Measurements from ENCODE around the gene ALPK3.

DNA sequence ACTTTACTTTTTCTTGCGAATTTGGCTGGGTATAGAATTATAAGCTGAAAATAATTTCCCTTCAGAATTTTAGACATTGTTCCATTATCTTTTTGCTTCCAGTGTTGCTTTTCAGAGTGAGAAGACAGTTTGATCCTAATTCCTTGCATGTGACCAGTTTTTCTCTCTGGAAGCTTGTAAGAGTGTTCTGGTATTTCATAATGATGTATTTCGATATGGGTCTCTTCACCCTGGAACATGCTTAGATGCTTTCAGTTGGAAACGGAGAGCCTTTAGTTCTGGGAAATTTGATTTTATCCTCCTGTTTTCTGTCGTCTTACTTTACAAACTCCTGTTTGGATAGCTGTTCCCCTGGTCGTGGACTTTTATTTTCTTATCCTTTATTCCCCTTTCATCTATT, 13.9 kb downstream of the ALPK3 start:
- TF ChIP-seq EZH2 (IDR thresholded peaks at IDR 0.05) (no peak), EZH2phosphoT487 (IDR thresholded peaks at IDR 0.05) (no peak)
- TF ChIP-seq, protein P1, sequence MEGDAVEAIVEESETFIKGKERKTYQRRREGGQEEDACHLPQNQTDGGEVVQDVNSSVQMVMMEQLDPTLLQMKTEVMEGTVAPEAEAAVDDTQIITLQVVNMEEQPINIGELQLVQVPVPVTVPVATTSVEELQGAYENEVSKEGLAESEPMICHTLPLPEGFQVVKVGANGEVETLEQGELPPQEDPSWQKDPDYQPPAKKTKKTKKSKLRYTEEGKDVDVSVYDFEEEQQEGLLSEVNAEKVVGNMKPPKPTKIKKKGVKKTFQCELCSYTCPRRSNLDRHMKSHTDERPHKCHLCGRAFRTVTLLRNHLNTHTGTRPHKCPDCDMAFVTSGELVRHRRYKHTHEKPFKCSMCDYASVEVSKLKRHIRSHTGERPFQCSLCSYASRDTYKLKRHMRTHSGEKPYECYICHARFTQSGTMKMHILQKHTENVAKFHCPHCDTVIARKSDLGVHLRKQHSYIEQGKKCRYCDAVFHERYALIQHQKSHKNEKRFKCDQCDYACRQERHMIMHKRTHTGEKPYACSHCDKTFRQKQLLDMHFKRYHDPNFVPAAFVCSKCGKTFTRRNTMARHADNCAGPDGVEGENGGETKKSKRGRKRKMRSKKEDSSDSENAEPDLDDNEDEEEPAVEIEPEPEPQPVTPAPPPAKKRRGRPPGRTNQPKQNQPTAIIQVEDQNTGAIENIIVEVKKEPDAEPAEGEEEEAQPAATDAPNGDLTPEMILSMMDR (IDR thresholded peaks at IDR 0.05) = no peak

Data from neural progenitor cell (in vitro differentiated cells).